Erythroblast (primary cell): ENCODE data around the gene MCCC2.

Source experiments
- GATA1 ChIP-seq: IDR thresholded peaks from 2 replicates; pipeline ENCODE4 v1.6.1; 2011; ENCODE audit warnings: low read depth, mild to moderate bottlenecking, control low read depth, low read length, moderate library complexity
- POLR2A ChIP-seq: IDR thresholded peaks from 2 replicates; pipeline ENCODE4 v1.6.1; 2011; ENCODE audit warnings: mild to moderate bottlenecking, low read length

- no peak for TF ChIP-seq POLR2A
- TF ChIP-seq GATA1 = no peak
These were observed 108.5 kb downstream of the MCCC2 start for GRCh38 chr5:71695595-71695994.
